ENCODE measurements around the gene POLR1G.
A peak's percentile ranks its signal among the peaks of the same experiment; 100 is the strongest.

POLR1G gene

GRCh38 chr19:45406226-45407090 lies at the start of gene POLR1G:
Gene POLR1G (plus strand): TSS chr19:45406644. CDS start chr19:45406697, 53 bp downstream.
- peak; percentile 70 to 78 (median 72) for DNase-seq (ENCODE audit: low read depth in 2 of 3, low spot score in 1 of 3)

GRCh38 chr19:45356760-45357444 lies 49.5 kb upstream of the POLR1G start:
- DNase-seq (ENCODE audit: low read depth in 2 of 3, low spot score in 1 of 3): no peak

GRCh38 chr19:45357445-45357783 lies 49.0 kb upstream of the POLR1G start:
- no peak for DNase-seq (ENCODE audit: low read depth in 2 of 3, low spot score in 1 of 3)

GRCh38 chr19:45358213-45358792 lies 48.1 kb upstream of the POLR1G start:
- no peak for DNase-seq (ENCODE audit: low read depth in 2 of 3, low spot score in 1 of 3)

GRCh38 chr19:45361608-45362007 lies 44.8 kb upstream of the POLR1G start:
- DNase-seq (ENCODE audit: low read depth in 2 of 3, low spot score in 1 of 3): no peak

GRCh38 chr19:45362291-45362690 lies 44.2 kb upstream of the POLR1G start:
- DNase-seq (ENCODE audit: low read depth in 2 of 3, low spot score in 1 of 3): no peak

GRCh38 chr19:45363861-45364459 lies 42.5 kb upstream of the POLR1G start:
- no peak for DNase-seq (ENCODE audit: low read depth in 2 of 3, low spot score in 1 of 3)

- no peak for DNase-seq (ENCODE audit: low read depth in 2 of 3, low spot score in 1 of 3)
Measured at GRCh38 chr19:45364696-45365095, 41.7 kb upstream of the POLR1G start.

- DNase-seq (ENCODE audit: low read depth in 2 of 3, low spot score in 1 of 3): no peak
Measured at GRCh38 chr19:45368127-45368526, 38.3 kb upstream of the POLR1G start.

GRCh38 chr19:45368737-45369340 lies 37.6 kb upstream of the POLR1G start:
- no peak for DNase-seq (ENCODE audit: low read depth in 2 of 3, low spot score in 1 of 3)

GRCh38 chr19:45370410-45371204 lies 35.8 kb upstream of the POLR1G start, which contains the start of gene ERCC2:
Gene ERCC2 (minus strand): TSS chr19:45370573. CDS start chr19:45370540, 33 bp downstream.
- peak; percentile 100 for DNase-seq (ENCODE audit: low read depth in 2 of 3, low spot score in 1 of 3)

GRCh38 chr19:45376045-45376724 lies 30.3 kb upstream of the POLR1G start:
- no peak for DNase-seq (ENCODE audit: low read depth in 2 of 3, low spot score in 1 of 3)

GRCh38 chr19:45380107-45380506 lies 26.3 kb upstream of the POLR1G start:
- no peak for DNase-seq (ENCODE audit: low read depth in 2 of 3, low spot score in 1 of 3)

GRCh38 chr19:45382426-45382825 lies 24.0 kb upstream of the POLR1G start:
- DNase-seq (ENCODE audit: low read depth in 2 of 3, low spot score in 1 of 3): no peak

- no peak for DNase-seq (ENCODE audit: low read depth in 2 of 3, low spot score in 1 of 3)
Measured at GRCh38 chr19:45385392-45386221, 20.8 kb upstream of the POLR1G start.

- no peak for DNase-seq (ENCODE audit: low read depth in 2 of 3, low spot score in 1 of 3)
Measured at GRCh38 chr19:45391346-45391745, 15.1 kb upstream of the POLR1G start.

GRCh38 chr19:45391871-45392665 lies 14.4 kb upstream of the POLR1G start:
- DNase-seq (ENCODE audit: low read depth in 2 of 3, low spot score in 1 of 3): no peak
